ENCODE measurements around the gene ABCG5. TPM values are rescaled to one million over a fixed set of nuclear protein-coding genes. Genes with fewer than 3 reads are reported as not detected.

Gene ABCG5
- total RNA-seq, 1 experiment from 2014 or later: not detected

GRCh38 chr2:43818761-43819160 lies 19.9 kb downstream of the ABCG5 start:
- no peak for DNase-seq (ENCODE audit: low spot score)
- in situ Hi-C loops (cut with HindIII; ENCODE audit: low sequenced_read_pairs): no loop called here

- no peak for DNase-seq (ENCODE audit: low spot score)
- in situ Hi-C loops (cut with HindIII; ENCODE audit: low sequenced_read_pairs): no loop called here
Observed at GRCh38 chr2:43814711-43815110, 23.9 kb downstream of the ABCG5 start.

- in situ Hi-C loops (cut with HindIII; ENCODE audit: low sequenced_read_pairs): no loop called here
- DNase-seq (ENCODE audit: low spot score): no peak
Observed at GRCh38 chr2:43812947-43813346, 25.7 kb downstream of the ABCG5 start.

GRCh38 chr2:43812006-43812405 lies 26.6 kb downstream of the ABCG5 start:
- in situ Hi-C loops (cut with HindIII; ENCODE audit: low sequenced_read_pairs): no loop called here

GRCh38 chr2:43810888-43811287 lies 27.8 kb downstream of the ABCG5 start:
- no peak for DNase-seq (ENCODE audit: low spot score)

More at GRCh38 chr2:43812006-43812405, 26.6 kb downstream of the ABCG5 start:
- no peak for DNase-seq (ENCODE audit: low spot score)

GRCh38 chr2:43810452-43810851 lies 28.2 kb downstream of the ABCG5 start:
- no peak for DNase-seq (ENCODE audit: low spot score)

More at GRCh38 chr2:43810888-43811287, 27.8 kb downstream of the ABCG5 start:
- in situ Hi-C loops (cut with HindIII; ENCODE audit: low sequenced_read_pairs): no loop called here

GRCh38 chr2:43806719-43807031 lies 32.0 kb downstream of the ABCG5 start:
- in situ Hi-C loops (cut with HindIII; ENCODE audit: low sequenced_read_pairs): no loop called here
- DNase-seq (ENCODE audit: low spot score): no peak

More at GRCh38 chr2:43810452-43810851, 28.2 kb downstream of the ABCG5 start:
- in situ Hi-C loops (cut with HindIII; ENCODE audit: low sequenced_read_pairs): no loop called here

- no peak for DNase-seq (ENCODE audit: low spot score)
Observed at GRCh38 chr2:43803113-43803512, 35.5 kb downstream of the ABCG5 start.

GRCh38 chr2:43802135-43802534 lies 36.5 kb downstream of the ABCG5 start:
- in situ Hi-C loops (cut with HindIII; ENCODE audit: low sequenced_read_pairs): no loop called here
- no peak for DNase-seq (ENCODE audit: low spot score)

More at GRCh38 chr2:43803113-43803512, 35.5 kb downstream of the ABCG5 start:
- in situ Hi-C loops (cut with HindIII; ENCODE audit: low sequenced_read_pairs): no loop called here

- DNase-seq (ENCODE audit: low spot score): no peak
- in situ Hi-C loops (cut with HindIII; ENCODE audit: low sequenced_read_pairs): no loop called here
Observed at GRCh38 chr2:43800894-43801293, 37.7 kb downstream of the ABCG5 start.

- DNase-seq (ENCODE audit: low spot score): no peak
- in situ Hi-C loops (cut with HindIII; ENCODE audit: low sequenced_read_pairs): no loop called here
Observed at GRCh38 chr2:43798300-43798699, 40.3 kb downstream of the ABCG5 start.

- no peak for DNase-seq (ENCODE audit: low spot score)
- in situ Hi-C loops (cut with HindIII; ENCODE audit: low sequenced_read_pairs): no loop called here
Observed at GRCh38 chr2:43796206-43796605, 42.4 kb downstream of the ABCG5 start.

GRCh38 chr2:43794956-43795355 lies 43.7 kb downstream of the ABCG5 start:
- in situ Hi-C loops (cut with HindIII; ENCODE audit: low sequenced_read_pairs): no loop called here
- no peak for DNase-seq (ENCODE audit: low spot score)

- in situ Hi-C loops (cut with HindIII; ENCODE audit: low sequenced_read_pairs): no loop called here
- no peak for DNase-seq (ENCODE audit: low spot score)
Observed at GRCh38 chr2:43792653-43793052, 46.0 kb downstream of the ABCG5 start.

GRCh38 chr2:43791035-43791765 lies 47.4 kb downstream of the ABCG5 start:
- DNase-seq (ENCODE audit: low spot score): no peak
- in situ Hi-C loops (cut with HindIII; ENCODE audit: low sequenced_read_pairs): no loop called here

- in situ Hi-C loops (cut with HindIII; ENCODE audit: low sequenced_read_pairs): no loop called here
Observed at GRCh38 chr2:43790147-43790546, 48.5 kb downstream of the ABCG5 start.

GRCh38 chr2:43788646-43789045 lies 50.0 kb downstream of the ABCG5 start:
- DNase-seq (ENCODE audit: low spot score): no peak
- in situ Hi-C loops (cut with HindIII; ENCODE audit: low sequenced_read_pairs): no loop called here

More at GRCh38 chr2:43790147-43790546, 48.5 kb downstream of the ABCG5 start:
- no peak for DNase-seq (ENCODE audit: low spot score)

- DNase-seq (ENCODE audit: low spot score): no peak
- in situ Hi-C loops (cut with HindIII; ENCODE audit: low sequenced_read_pairs): no loop called here
Observed at GRCh38 chr2:43787895-43788294, 50.7 kb downstream of the ABCG5 start.

- in situ Hi-C loops (cut with HindIII; ENCODE audit: low sequenced_read_pairs): no loop called here
Observed at GRCh38 chr2:43778233-43778632, 60.4 kb downstream of the ABCG5 start.

GRCh38 chr2:43777306-43777926 lies 61.2 kb downstream of the ABCG5 start:
- in situ Hi-C loops (cut with HindIII; ENCODE audit: low sequenced_read_pairs): no loop called here
- DNase-seq (ENCODE audit: low spot score): no peak

More at GRCh38 chr2:43778233-43778632, 60.4 kb downstream of the ABCG5 start:
- no peak for DNase-seq (ENCODE audit: low spot score)

- in situ Hi-C loops (cut with HindIII; ENCODE audit: low sequenced_read_pairs): no loop called here
- DNase-seq (ENCODE audit: low spot score): no peak
Observed at GRCh38 chr2:43776324-43776723, 62.3 kb downstream of the ABCG5 start.
